GM20000 (cell line): Measurements from ENCODE around the gene KLHL4.
"Not testable (repeated sequence)": the region's sequence is repeated elsewhere in the genome, so short reads cannot be mapped to it uniquely, and the experiment has no call there.

Experiments used
- DNase-seq: peaks from one replicate; pipeline ENCODE4 v3.0.0; 2012; ENCODE audit warnings: low spot score
- CTCF ChIP-seq: IDR thresholded peaks from 2 replicates; pipeline ENCODE4 v1.5.1; 2012; ENCODE audit warnings: mild to moderate bottlenecking, control low read depth; ENCODE audit errors: extremely low read depth, missing control alignments

Gene KLHL4

GRCh38 chrX:87583679-87584078 is 66.1 kb downstream of the KLHL4 start:
- TF ChIP-seq CTCF = no peak
- DNase-seq = no peak

GRCh38 chrX:87616371-87616770 is 98.8 kb downstream of the KLHL4 start:
- TF ChIP-seq CTCF = no peak

GRCh38 chrX:87621697-87622096 is 104.1 kb downstream of the KLHL4 start:
- no peak for DNase-seq
- TF ChIP-seq CTCF = no peak

More at GRCh38 chrX:87616371-87616770, 98.8 kb downstream of the KLHL4 start:
- DNase-seq = no peak

- no peak for TF ChIP-seq CTCF
- DNase-seq = no peak
Observed at GRCh38 chrX:87626996-87627395, 109.4 kb downstream of the KLHL4 start.

GRCh38 chrX:87634361-87634760 is 116.8 kb downstream of the KLHL4 start:
- TF ChIP-seq CTCF = no peak
- no peak for DNase-seq

- DNase-seq = no peak
- no peak for TF ChIP-seq CTCF
Observed at GRCh38 chrX:87636533-87636932, 118.9 kb downstream of the KLHL4 start.

GRCh38 chrX:87641439-87641838 is 123.8 kb downstream of the KLHL4 start:
- DNase-seq = not testable (repeated sequence)

GRCh38 chrX:87661761-87662160 is 144.2 kb downstream of the KLHL4 start:
- no peak for TF ChIP-seq CTCF
- no peak for DNase-seq
